Neural cell (in vitro differentiated cells): Measurements from ENCODE around the gene CLN6. TPM values are rescaled to one million over a fixed set of nuclear protein-coding genes. Genes with fewer than 3 reads are reported as not detected.

Source experiments
- H2AFZ ChIP-seq: fragments of 200-600, 300-800 bp; sonication (generic), shearing (Covaris generic); 2 replicates; pipeline ENCODE4 v1.6.0; 2014; ENCODE audit warnings: low read depth, mild to moderate bottlenecking, antibody characterized with exemption, low read length, moderate library complexity
- H3F3A ChIP-seq: fragments of 200-600 bp; shearing (Covaris generic); 2 replicates; pipeline ENCODE4 v1.6.1; 2016; ENCODE audit warnings: mild to moderate bottlenecking, moderate library complexity, mixed read lengths, antibody characterized with exemption, low read length; ENCODE audit not compliant: insufficient read depth, poor library complexity, severe bottlenecking
- H3K27ac ChIP-seq: fragments of 200-600, 300-800 bp; sonication (generic), shearing (Covaris generic); 2 replicates; pipeline ENCODE4 v1.5.1; 2014; ENCODE audit warnings: mild to moderate bottlenecking, low read length, moderate library complexity
- H3K27me3 ChIP-seq: fragments of 300-800, 200-600 bp; sonication (generic), shearing (Covaris generic); 2 replicates; pipeline ENCODE4 v1.6.0; 2014; ENCODE audit warnings: mild to moderate bottlenecking, low read depth, low read length, moderate library complexity; ENCODE audit not compliant: insufficient read depth
- H3K36me3 ChIP-seq: fragments of 300-800, 200-600 bp; sonication (generic), shearing (Covaris generic); 2 replicates; pipeline ENCODE4 v1.5.1; 2014; ENCODE audit warnings: mild to moderate bottlenecking, antibody characterized with exemption, low read length, moderate library complexity; ENCODE audit not compliant: insufficient read depth
- H3K4me2 ChIP-seq: fragments of 300-800, 200-600 bp; sonication (generic), shearing (Covaris generic); 2 replicates; pipeline ENCODE4 v1.6.0; 2014; ENCODE audit warnings: mild to moderate bottlenecking, low read length
- H3K4me3 ChIP-seq: fragments of 300-800, 200-600 bp; sonication (generic), shearing (Covaris generic); 2 replicates; pipeline ENCODE4 v1.5.1; 2014; ENCODE audit warnings: mild to moderate bottlenecking, low read length, moderate library complexity
- H3K79me2 ChIP-seq: fragments of 200-600 bp; shearing (Covaris generic); replicated peaks from 2 replicates; pipeline ENCODE4 v1.6.0; 2014; ENCODE audit warnings: mild to moderate bottlenecking, low read length, moderate library complexity; ENCODE audit not compliant: insufficient read depth
- H3K9ac ChIP-seq: fragments of 300-800, 200-600 bp; sonication (generic), shearing (Covaris generic); 2 replicates; pipeline ENCODE4 v1.6.1; 2016; ENCODE audit warnings: mild to moderate bottlenecking, low read length, mixed read lengths
- H3K9me2 ChIP-seq: fragments of 200-600 bp; shearing (Covaris generic); 2 replicates; pipeline ENCODE4 v1.6.1; 2016; ENCODE audit warnings: mild to moderate bottlenecking, low read length, mixed read lengths; ENCODE audit not compliant: insufficient read depth
- H3K9me3 ChIP-seq: fragments of 200-600, 300-800 bp; sonication (generic), shearing (Covaris generic); 2 replicates; pipeline ENCODE4 v1.6.1; 2016; ENCODE audit warnings: mild to moderate bottlenecking, mixed run types, low read length, moderate library complexity, mixed read lengths
- H4K20me1 ChIP-seq: fragments of 200-600 bp; shearing (Covaris generic); 2 replicates; pipeline ENCODE4 v1.6.1; 2016; ENCODE audit warnings: mild to moderate bottlenecking, mixed run types; ENCODE audit not compliant: insufficient read depth
- CTCF ChIP-seq: fragments of 450-650 bp; IDR thresholded peaks from 2 replicates; pipeline ENCODE4 v1.5.1; 2014; ENCODE audit warnings: antibody characterized with exemption, mild to moderate bottlenecking, moderate library complexity; ENCODE audit not compliant: poor library complexity, severe bottlenecking
- EP300 ChIP-seq: fragments of 450-650 bp; conservative IDR thresholded peaks from 2 replicates; pipeline ENCODE4 v1.6.1; 2014; ENCODE audit warnings: antibody characterized with exemption, mild to moderate bottlenecking, moderate library complexity; ENCODE audit not compliant: poor library complexity, severe bottlenecking
- EZH2 ChIP-seq: fragments of 200-600, 300-800 bp; shearing (Covaris generic), sonication (generic); IDR thresholded peaks from 2 replicates; pipeline ENCODE4 v1.6.1; 2014; ENCODE audit warnings: antibody characterized with exemption, low read length, borderline replicate concordance, mild to moderate bottlenecking; ENCODE audit not compliant: insufficient read depth, poor library complexity, severe bottlenecking
- MXI1 ChIP-seq: fragments of 450-650 bp; conservative IDR thresholded peaks from 2 replicates; pipeline ENCODE4 v1.6.1; 2014; ENCODE audit warnings: antibody characterized with exemption, mild to moderate bottlenecking; ENCODE audit not compliant: poor library complexity, severe bottlenecking
- POLR2AphosphoS5 ChIP-seq: IDR thresholded peaks from 2 replicates; pipeline ENCODE4 v1.6.1; 2012
- RAD21 ChIP-seq: fragments of 450-650 bp; conservative IDR thresholded peaks from 2 replicates; pipeline ENCODE4 v1.6.1; 2014; ENCODE audit warnings: antibody characterized with exemption, mild to moderate bottlenecking, moderate library complexity
- REST ChIP-seq: IDR thresholded peaks from 2 replicates; pipeline ENCODE4 v1.6.1; 2012; ENCODE audit warnings: borderline replicate concordance
- SMC3 ChIP-seq: fragments of 450-650 bp; conservative IDR thresholded peaks from 2 replicates; pipeline ENCODE4 v1.6.1; 2014; ENCODE audit warnings: antibody characterized with exemption, mild to moderate bottlenecking, moderate library complexity; ENCODE audit not compliant: poor library complexity
- TAF1 ChIP-seq: IDR thresholded peaks from 2 replicates; pipeline ENCODE4 v1.6.1; 2012; ENCODE audit warnings: low read depth
- polyA plus RNA-seq: library from polyadenylated mRNA; depleted of rRNA; stranded (reverse); fragments of >200 nt; gene quantifications from 2 replicates; pipeline ENCODE4 v1.2.3, GENCODE V29; 2014

Gene CLN6
- polyA plus RNA-seq, 1 donor from 2014 or later, result 4.9 TPM

GRCh38 chr15:68265081-68265480 is 35.6 kb upstream of the CLN6 start:
- H3K36me3 ChIP-seq, result no peaks in the 10 kb centered on the region
- H3K9me2 ChIP-seq, result no peaks in the 10 kb centered on the region
- H2AFZ ChIP-seq, result no peak overlapping the region
- no peaks in the 10 kb centered on the region for H3K79me2 ChIP-seq
- no peaks in the 10 kb centered on the region for H3K27me3 ChIP-seq
- H3K9ac ChIP-seq, result no peak overlapping the region
- H3K4me2 ChIP-seq, result no peak overlapping the region
- H3F3A ChIP-seq, result no peaks in the 10 kb centered on the region
- H4K20me1 ChIP-seq, result no peaks in the 10 kb centered on the region
- no peak overlapping the region for H3K4me3 ChIP-seq
- no peak for TF ChIP-seq MXI1
- no peak for TF ChIP-seq EP300
- no peak for TF ChIP-seq REST
- no peak for TF ChIP-seq SMC3
- no peak for TF ChIP-seq POLR2AphosphoS5
- TF ChIP-seq CTCF, result no peak
- no peak for TF ChIP-seq TAF1
- no peak for TF ChIP-seq EZH2
- no peak for TF ChIP-seq RAD21
- H3K27ac ChIP-seq, result no peak overlapping the region
- H3K9me3 ChIP-seq, result no peaks in the 10 kb centered on the region

GRCh38 chr15:68264282-68264681 is 34.8 kb upstream of the CLN6 start:
- Histone ChIP-seq H3K27ac (no peak overlapping the region), H3K9me3 (no peaks in the 10 kb centered on the region)
- TF ChIP-seq RAD21 (no peak), CTCF (no peak), EZH2 (no peak), MXI1 (no peak), SMC3 (no peak), EP300 (no peak), REST (no peak), POLR2AphosphoS5 (no peak), TAF1 (no peak)

More at GRCh38 chr15:68264282-68264681, 34.8 kb upstream of the CLN6 start:
- Histone ChIP-seq H3K4me2 (no peak overlapping the region), H3K9me2 (no peaks in the 10 kb centered on the region), H3F3A (no peaks in the 10 kb centered on the region), H3K79me2 (no peaks in the 10 kb centered on the region), H4K20me1 (no peaks in the 10 kb centered on the region), H3K9ac (no peak overlapping the region), H3K27me3 (no peaks in the 10 kb centered on the region), H3K4me3 (no peak overlapping the region), H3K36me3 (no peaks in the 10 kb centered on the region), H2AFZ (no peak overlapping the region)
